Mesendoderm (in vitro differentiated cells): Measurements from ENCODE around the gene MSX1. TPM values are rescaled to one million over a fixed set of nuclear protein-coding genes. Genes with fewer than 3 reads are reported as not detected.

Source experiments
- DNase-seq: peaks from one replicate; pipeline ENCODE4 v3.0.0; 2013
- H2AK5ac ChIP-seq: 2 replicates; pipeline ENCODE4 v1.6.1; 2013; ENCODE audit warnings: low read length, inconsistent platforms
- H2BK120ac ChIP-seq: 2 replicates; pipeline ENCODE4 v1.6.1; 2013; ENCODE audit warnings: low read depth, mild to moderate bottlenecking, low read length, moderate library complexity, mixed read lengths
- H2BK15ac ChIP-seq: replicated peaks from 2 replicates; pipeline ENCODE4 v1.6.1; 2013; ENCODE audit warnings: low read depth, mild to moderate bottlenecking, moderate library complexity
- H2BK5ac ChIP-seq: 2 replicates; pipeline ENCODE4 v1.6.1; 2013; ENCODE audit warnings: low read length, inconsistent platforms
- H3K18ac ChIP-seq: 2 replicates; pipeline ENCODE4 v1.6.1; 2013; ENCODE audit warnings: mild to moderate bottlenecking, low read length, mixed read lengths
- H3K23ac ChIP-seq: one replicate; pipeline ENCODE4 v1.6.1; 2013; ENCODE audit warnings: low read length
- H3K27ac ChIP-seq: 2 replicates; pipeline ENCODE4 v1.5.1; 2013; ENCODE audit warnings: low read depth, mild to moderate bottlenecking, inconsistent platforms, low read length, moderate library complexity
- H3K27me3 ChIP-seq: 2 replicates; pipeline ENCODE4 v1.6.1; 2013; ENCODE audit warnings: low read length, control low read depth, mild to moderate bottlenecking, inconsistent platforms; ENCODE audit not compliant: insufficient read depth, poor library complexity
- H3K36me3 ChIP-seq: 2 replicates; pipeline ENCODE4 v1.6.1; 2013; ENCODE audit warnings: low read length, inconsistent platforms; ENCODE audit not compliant: control insufficient read depth, insufficient read depth
- H3K4ac ChIP-seq: one replicate; pipeline ENCODE4 v1.6.1; 2013; ENCODE audit warnings: low read depth, mild to moderate bottlenecking, low read length, moderate library complexity
- H3K4me1 ChIP-seq: 2 replicates; pipeline ENCODE4 v1.6.1; 2013; ENCODE audit warnings: low read depth, low read length, inconsistent platforms; ENCODE audit not compliant: control insufficient read depth
- H3K4me2 ChIP-seq: 2 replicates; pipeline ENCODE4 v1.6.1; 2013; ENCODE audit warnings: low read length
- H3K4me3 ChIP-seq: 2 replicates; pipeline ENCODE4 v1.5.1; 2013; ENCODE audit warnings: mild to moderate bottlenecking, low read length
- H3K56ac ChIP-seq: one replicate; pipeline ENCODE4 v1.6.1; 2013; ENCODE audit warnings: low read length
- H3K79me1 ChIP-seq: 2 replicates; pipeline ENCODE4 v1.6.1; 2013; ENCODE audit warnings: low read length, inconsistent platforms
- H3K79me2 ChIP-seq: 2 replicates; pipeline ENCODE4 v1.6.1; 2013; ENCODE audit warnings: mild to moderate bottlenecking, low read length; ENCODE audit not compliant: control insufficient read depth, insufficient read depth
- H3K9ac ChIP-seq: 2 replicates; pipeline ENCODE4 v1.6.1; 2013; ENCODE audit warnings: low read length, inconsistent platforms
- H4K5ac ChIP-seq: one replicate; pipeline ENCODE4 v1.6.1; 2013; ENCODE audit warnings: low read length
- H4K8ac ChIP-seq: one replicate; pipeline ENCODE4 v1.6.1; 2013; ENCODE audit warnings: low read depth, mild to moderate bottlenecking, control low read depth, low read length, moderate library complexity
- WGBS: extraction: QIAGEN DNeasy Blood & Tissue Kit; methylation state at CpG from one replicate; pipeline ENCODE4 v1.1.7; 2013; ENCODE audit warnings: low lambda C conversion rate, missing lambda C conversion rate; ENCODE audit not compliant: insufficient coverage; ENCODE audit errors: extremely low coverage; 5-methylcytosine and 5-hydroxymethylcytosine counted together
- polyA plus RNA-seq, 2 experiments: library from polyadenylated mRNA; stranded (reverse); fragments of 200-250 nt; gene quantifications; one replicate each; pipeline ENCODE4 v1.2.3, GENCODE V29; 2013

MSX1 gene
- 1.4 TPM for polyA plus RNA-seq (2013, experiment 1 of 2)
- polyA plus RNA-seq (2013, experiment 2 of 2), result 1.3 TPM

- H4K5ac ChIP-seq, result no peak within 1 kb of the TSS
- peaks cover 10% of the 10 kb centered on the region for H3K4me1 ChIP-seq
- H4K8ac ChIP-seq, result no peak within 1 kb of the TSS
- no peak within 1 kb of the TSS for H2BK15ac ChIP-seq
- H3K79me1 ChIP-seq, result no peaks in the 10 kb centered on the region
- no peak within 1 kb of the TSS for H3K27ac ChIP-seq
- DNase-seq, result peak; percentile 92
- no peak within 1 kb of the TSS for H2BK120ac ChIP-seq
- peaks cover 40% of the 10 kb centered on the region for H3K27me3 ChIP-seq
- H3K79me2 ChIP-seq, result no peaks in the 10 kb centered on the region
- no CpG with 5 or more reads among the region's 44 CpGs for WGBS
- peak within 1 kb of the TSS; percentile 85 for H3K56ac ChIP-seq
- no peak within 1 kb of the TSS for H2AK5ac ChIP-seq
- H3K36me3 ChIP-seq, result no peaks in the 10 kb centered on the region
- peak within 1 kb of the TSS; percentile 56 for H3K4ac ChIP-seq
- peak within 1 kb of the TSS; percentile 88 for H3K4me2 ChIP-seq
- peak within 1 kb of the TSS; percentile 98 for H3K23ac ChIP-seq
- peak within 1 kb of the TSS; percentile 60 for H3K4me3 ChIP-seq
- H3K9ac ChIP-seq, result peak within 1 kb of the TSS; percentile 76
- H3K18ac ChIP-seq, result peak within 1 kb of the TSS; percentile 77
- H2BK5ac ChIP-seq, result no peak within 1 kb of the TSS
These were observed at the start of gene MSX1 for GRCh38 chr4:4859325-4859798. MSX1 (plus strand) TSS chr4:4859665; CDS start chr4:4859900, 235 bp downstream.

DNA sequence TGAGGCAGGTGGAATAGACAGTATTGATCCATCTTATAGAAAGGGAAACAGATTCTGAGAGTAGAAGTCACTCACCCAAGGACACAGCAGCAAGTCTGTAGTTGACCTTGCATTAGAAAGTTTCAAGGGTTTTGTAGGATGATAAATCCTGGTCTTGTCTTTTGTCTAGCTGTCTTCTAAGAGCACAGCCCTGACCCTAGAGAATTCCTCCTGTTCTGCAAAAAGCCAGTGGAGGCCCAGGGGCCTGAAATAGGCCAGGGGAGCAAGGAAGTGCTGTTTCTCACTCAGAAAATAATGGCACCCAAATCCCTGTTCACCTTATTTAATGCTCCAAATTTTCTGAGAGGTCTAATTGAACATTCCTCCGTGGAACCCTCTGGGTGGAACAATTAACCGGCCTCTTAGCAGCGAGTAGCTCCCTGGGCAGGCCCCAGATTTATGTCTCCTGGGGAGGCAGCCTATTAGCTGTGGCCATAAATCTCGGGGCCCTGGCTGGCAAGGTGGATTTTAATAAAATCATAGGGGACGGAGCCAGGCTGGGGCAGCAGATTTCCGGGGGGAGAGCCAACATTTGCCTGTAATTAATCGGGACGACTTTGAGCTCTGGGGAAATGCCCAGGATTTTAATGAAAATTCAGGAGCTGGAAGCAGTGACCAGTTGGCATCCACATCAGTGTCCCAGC, 49.2 kb upstream of the MSX1 start:
- Histone ChIP-seq H3K79me2 (no peaks in the 10 kb centered on the region), H2AK5ac (no peak overlapping the region), H3K27me3 (no peaks in the 10 kb centered on the region), H2BK5ac (no peak overlapping the region), H3K4me3 (no peak overlapping the region), H4K5ac (no peak overlapping the region), H3K9ac (no peak overlapping the region), H3K18ac (no peak overlapping the region), H3K79me1 (no peaks in the 10 kb centered on the region), H3K4me2 (no peak overlapping the region), H2BK15ac (no peak overlapping the region), H3K4me1 (no peaks in the 10 kb centered on the region), H3K4ac (no peak overlapping the region), H3K27ac (no peak overlapping the region), H2BK120ac (no peak overlapping the region), H4K8ac (no peak overlapping the region), H3K36me3 (no peaks in the 10 kb centered on the region), H3K23ac (no peak overlapping the region), H3K56ac (no peak overlapping the region)
- no CpG with 5 or more reads among the region's 8 CpGs for WGBS
- DNase-seq, result no peak

DNA sequence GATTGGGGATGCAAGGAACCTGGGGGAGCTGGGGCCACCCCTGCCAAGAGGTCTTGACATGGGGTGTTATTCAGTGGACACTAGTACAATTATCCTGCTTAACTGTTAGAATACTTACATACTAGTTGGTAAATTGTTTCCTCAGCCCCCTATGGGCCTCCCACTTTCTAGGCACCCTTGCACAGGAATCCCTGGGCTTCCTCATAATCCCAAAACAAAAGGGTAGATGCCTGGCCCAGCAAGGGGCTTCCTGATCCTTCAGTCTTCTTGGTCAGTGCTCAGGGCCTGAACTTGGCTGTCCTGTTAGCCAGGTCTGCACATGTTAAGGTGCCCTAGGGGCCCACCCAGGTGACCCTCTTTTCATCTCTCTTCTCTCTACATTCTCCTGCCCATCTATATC, 48.7 kb upstream of the MSX1 start:
- no peaks in the 10 kb centered on the region for H3K27me3 ChIP-seq
- no peak for DNase-seq

GRCh38 chr4:4812145-4812794, 47.2 kb upstream of the MSX1 start:
- DNase-seq, result no peak
- H2AK5ac ChIP-seq, result no peak overlapping the region
- H4K8ac ChIP-seq, result no peak overlapping the region
- H3K79me2 ChIP-seq, result no peaks in the 10 kb centered on the region
- H3K27ac ChIP-seq, result no peak overlapping the region
- H3K4me2 ChIP-seq, result no peak overlapping the region
- H3K36me3 ChIP-seq, result no peaks in the 10 kb centered on the region
- H2BK5ac ChIP-seq, result no peak overlapping the region
- H3K9ac ChIP-seq, result no peak overlapping the region
- H3K79me1 ChIP-seq, result no peaks in the 10 kb centered on the region
- H3K4me3 ChIP-seq, result no peak overlapping the region
- H3K4me1 ChIP-seq, result no peaks in the 10 kb centered on the region
- H3K56ac ChIP-seq, result no peak overlapping the region
- no CpG with 5 or more reads among the region's 4 CpGs for WGBS
- no peak overlapping the region for H3K23ac ChIP-seq
- H3K4ac ChIP-seq, result no peak overlapping the region
- no peak overlapping the region for H3K18ac ChIP-seq
- no peak overlapping the region for H2BK15ac ChIP-seq
- no peak overlapping the region for H2BK120ac ChIP-seq
- no peaks in the 10 kb centered on the region for H3K27me3 ChIP-seq
- H4K5ac ChIP-seq, result no peak overlapping the region

More for the DNA sequence above, 48.7 kb upstream of the MSX1 start:
- Histone ChIP-seq H2BK5ac (no peak overlapping the region), H3K79me2 (no peaks in the 10 kb centered on the region), H4K5ac (no peak overlapping the region), H4K8ac (no peak overlapping the region), H3K4me2 (no peak overlapping the region), H2BK120ac (no peak overlapping the region), H3K56ac (no peak overlapping the region), H3K79me1 (no peaks in the 10 kb centered on the region), H3K36me3 (no peaks in the 10 kb centered on the region), H3K4ac (no peak overlapping the region), H2BK15ac (no peak overlapping the region), H3K23ac (no peak overlapping the region), H3K18ac (no peak overlapping the region), H3K4me3 (no peak overlapping the region), H3K4me1 (no peaks in the 10 kb centered on the region), H3K9ac (no peak overlapping the region), H3K27ac (no peak overlapping the region), H2AK5ac (no peak overlapping the region)

- H4K8ac ChIP-seq, result no peak overlapping the region
These were observed 40.9 kb upstream of the MSX1 start for GRCh38 chr4:4818415-4819212.

More at GRCh38 chr4:4818415-4819212, 40.9 kb upstream of the MSX1 start:
- Histone ChIP-seq H2BK15ac (no peak overlapping the region), H2AK5ac (no peak overlapping the region), H3K27ac (no peak overlapping the region), H3K79me1 (no peaks in the 10 kb centered on the region), H3K4ac (no peak overlapping the region), H3K79me2 (no peaks in the 10 kb centered on the region), H3K9ac (no peak overlapping the region), H3K56ac (no peak overlapping the region), H3K27me3 (no peaks in the 10 kb centered on the region), H3K18ac (no peak overlapping the region), H3K23ac (no peak overlapping the region), H3K36me3 (no peaks in the 10 kb centered on the region), H4K5ac (no peak overlapping the region), H3K4me2 (no peak overlapping the region), H3K4me3 (no peak overlapping the region), H2BK5ac (no peak overlapping the region), H2BK120ac (no peak overlapping the region), H3K4me1 (no peaks in the 10 kb centered on the region)
- DNase-seq, result no peak
- no CpG with 5 or more reads among the region's 17 CpGs for WGBS
